HG03460 (cell line): ENCODE results near the gene SPNS3.

Experiments
- ATAC-seq: cut with Tn5 transposase; IDR thresholded peaks from one replicate; pipeline ENCODE4 v1.9.1; 2021; ENCODE audit not compliant: unreplicated experiment

Gene SPNS3

GRCh38 chr17:4525691-4526397 lies 92.1 kb downstream of the SPNS3 start:
- no peak for ATAC-seq

GRCh38 chr17:4527134-4527533 lies 93.4 kb downstream of the SPNS3 start:
- no peak for ATAC-seq

DNA sequence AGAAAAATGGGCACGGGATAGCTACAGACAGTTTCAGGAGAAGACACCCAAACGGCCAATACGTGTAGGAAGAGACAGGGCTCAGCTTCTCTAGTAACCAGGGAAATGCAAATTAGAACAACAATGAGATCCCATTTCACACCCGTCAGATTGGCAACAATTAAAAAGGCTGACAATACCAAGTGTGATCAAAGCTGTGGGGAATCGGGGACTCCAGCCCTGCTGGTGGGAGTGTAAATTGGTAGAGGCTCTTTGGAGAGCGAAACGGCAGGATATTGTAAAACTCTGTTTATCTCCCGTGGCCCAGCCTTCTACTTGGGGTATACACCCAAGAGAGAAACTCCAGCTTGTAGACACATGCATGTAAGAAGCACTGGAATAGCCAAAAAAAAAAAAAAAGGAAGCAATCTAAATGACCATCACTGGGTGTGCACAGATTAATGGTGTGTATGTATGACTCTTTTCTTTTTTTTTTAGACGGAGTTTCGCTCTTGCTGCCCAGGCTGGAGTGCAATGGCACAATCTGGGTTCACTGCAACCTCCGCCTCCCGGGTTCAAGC lies 93.9 kb downstream of the SPNS3 start:
- no peak for ATAC-seq

- no peak for ATAC-seq
These were observed 95.9 kb downstream of the SPNS3 start for GRCh38 chr17:4529533-4530152.

DNA sequence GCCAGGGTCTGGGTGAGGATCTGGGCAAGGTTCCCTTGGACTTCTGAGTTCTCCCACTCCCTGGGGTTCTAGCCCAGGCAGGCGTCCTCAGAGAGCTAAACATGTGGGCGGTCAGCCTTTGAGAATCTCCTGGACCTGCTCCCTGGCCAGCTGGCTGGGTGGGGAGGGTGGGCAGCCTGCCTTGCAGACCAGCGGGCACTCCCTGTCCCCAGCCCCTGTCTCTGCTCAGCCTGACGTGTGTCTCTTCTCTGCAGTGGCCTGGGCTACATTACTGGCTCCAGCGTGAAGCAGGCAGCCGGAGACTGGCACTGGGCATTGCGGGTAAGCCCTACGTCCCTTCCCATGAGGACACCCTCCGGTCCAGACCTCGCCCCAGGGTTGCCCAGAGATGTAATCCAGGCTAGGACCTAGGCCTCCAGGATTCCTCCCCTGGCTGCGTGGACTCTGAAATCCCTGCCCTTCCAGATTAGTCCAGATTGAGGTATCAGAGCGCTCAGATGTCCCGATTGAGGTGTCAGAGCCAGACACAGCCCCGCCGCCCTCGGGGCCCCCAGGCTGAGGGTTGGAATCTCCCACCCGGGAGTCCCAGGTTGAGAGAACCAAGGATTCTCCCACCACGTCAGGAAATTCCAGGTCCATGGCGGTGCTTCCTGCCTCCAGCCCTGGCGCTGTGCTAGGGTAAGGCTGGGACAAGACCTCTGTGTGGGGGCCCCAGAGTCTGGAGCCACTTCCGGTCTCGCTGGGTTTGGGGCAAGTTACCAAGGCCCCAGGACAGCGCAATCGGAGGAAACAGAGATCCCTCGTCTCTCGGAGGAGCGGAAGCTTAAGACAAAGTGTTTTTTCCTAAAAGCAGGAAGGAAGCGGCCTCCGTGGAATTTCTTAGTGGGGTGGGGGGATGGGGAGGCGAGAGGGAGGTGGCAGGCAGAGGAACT lies 97.3 kb downstream of the SPNS3 start:
- ATAC-seq = no peak

GRCh38 chr17:4531988-4532736 lies 98.4 kb downstream of the SPNS3 start:
- ATAC-seq = no peak

DNA sequence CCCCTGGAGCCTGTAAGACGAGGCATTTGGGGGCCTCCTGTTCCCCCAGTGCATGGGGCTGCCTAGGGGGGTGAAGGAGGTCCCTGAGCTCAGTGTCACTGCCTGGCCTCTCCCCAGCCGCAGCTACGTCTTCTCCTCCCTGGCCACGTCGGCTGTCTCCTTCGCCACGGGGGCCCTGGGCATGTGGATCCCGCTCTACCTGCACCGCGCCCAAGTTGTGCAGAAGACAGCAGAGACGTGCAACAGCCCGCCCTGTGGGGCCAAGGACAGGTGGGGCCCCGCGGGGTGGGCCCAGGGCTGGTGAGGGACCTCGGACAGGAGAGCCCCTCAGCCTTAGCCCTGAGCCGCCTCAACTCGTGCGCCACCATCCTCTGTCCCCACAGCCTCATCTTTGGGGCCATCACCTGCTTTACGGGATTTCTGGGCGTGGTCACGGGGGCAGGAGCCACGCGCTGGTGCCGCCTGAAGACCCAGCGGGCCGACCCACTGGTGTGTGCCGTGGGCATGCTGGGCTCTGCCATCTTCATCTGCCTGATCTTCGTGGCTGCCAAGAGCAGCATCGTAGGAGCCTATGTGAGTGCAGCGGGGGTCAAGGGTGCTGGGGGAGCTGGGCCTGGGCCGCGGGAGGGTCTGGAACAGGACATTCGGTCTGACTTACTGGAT lies 99.3 kb downstream of the SPNS3 start:
- ATAC-seq = no peak

- ATAC-seq = no peak
These were observed 100.1 kb downstream of the SPNS3 start for GRCh38 chr17:4533523-4534504.

DNA sequence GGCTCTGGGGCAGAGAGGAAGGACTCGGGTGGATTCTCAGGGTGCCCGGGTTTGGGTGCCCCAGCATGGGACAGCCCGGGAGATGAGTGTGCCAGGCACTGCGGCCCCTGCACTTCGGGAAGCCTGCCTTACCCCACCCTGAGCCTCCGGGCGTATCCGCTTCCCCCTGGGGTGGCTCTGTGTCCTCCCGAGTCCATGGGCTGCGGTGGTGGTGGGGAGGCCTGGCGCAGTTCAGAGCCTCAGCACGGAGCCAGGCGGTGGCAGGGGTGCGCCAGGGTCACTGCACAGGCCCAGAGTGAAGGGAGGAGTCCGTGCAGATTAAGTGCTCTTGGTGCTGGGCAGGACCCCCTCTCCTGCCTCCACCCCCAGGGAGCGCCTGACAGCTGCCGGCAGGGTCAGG lies 100.8 kb downstream of the SPNS3 start:
- no peak for ATAC-seq

- no peak for ATAC-seq
These were observed 101.4 kb downstream of the SPNS3 start for GRCh38 chr17:4534928-4535666.

DNA sequence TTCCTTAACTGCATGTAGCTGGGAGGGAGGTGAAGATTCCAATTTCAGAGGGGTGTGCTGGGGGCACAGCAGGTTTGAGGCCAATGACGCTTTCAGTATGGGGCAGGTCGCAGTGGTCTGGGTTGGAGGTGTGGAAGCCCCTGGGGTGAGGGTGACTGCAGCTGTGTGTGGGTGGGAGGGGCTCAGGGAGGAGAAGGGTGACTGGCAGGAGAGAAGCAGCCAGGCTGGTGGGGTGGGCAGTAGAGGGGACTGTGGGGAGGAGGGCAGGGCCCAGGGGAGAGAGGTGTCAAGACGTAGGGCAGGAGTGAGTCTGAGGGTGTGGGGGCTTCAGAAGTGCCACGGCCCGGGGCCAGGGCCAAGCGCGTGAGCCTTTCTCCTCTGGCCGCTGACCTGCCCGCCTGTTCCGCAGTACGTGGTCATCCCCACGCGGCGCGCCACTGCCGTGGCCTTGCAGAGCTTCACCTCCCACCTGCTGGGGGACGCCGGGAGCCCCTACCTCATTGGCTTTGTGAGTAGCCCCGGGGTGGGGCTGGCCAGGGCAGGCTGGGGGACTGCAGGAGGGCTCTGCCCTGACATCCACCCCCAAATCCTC lies 102.0 kb downstream of the SPNS3 start:
- ATAC-seq = no peak

DNA sequence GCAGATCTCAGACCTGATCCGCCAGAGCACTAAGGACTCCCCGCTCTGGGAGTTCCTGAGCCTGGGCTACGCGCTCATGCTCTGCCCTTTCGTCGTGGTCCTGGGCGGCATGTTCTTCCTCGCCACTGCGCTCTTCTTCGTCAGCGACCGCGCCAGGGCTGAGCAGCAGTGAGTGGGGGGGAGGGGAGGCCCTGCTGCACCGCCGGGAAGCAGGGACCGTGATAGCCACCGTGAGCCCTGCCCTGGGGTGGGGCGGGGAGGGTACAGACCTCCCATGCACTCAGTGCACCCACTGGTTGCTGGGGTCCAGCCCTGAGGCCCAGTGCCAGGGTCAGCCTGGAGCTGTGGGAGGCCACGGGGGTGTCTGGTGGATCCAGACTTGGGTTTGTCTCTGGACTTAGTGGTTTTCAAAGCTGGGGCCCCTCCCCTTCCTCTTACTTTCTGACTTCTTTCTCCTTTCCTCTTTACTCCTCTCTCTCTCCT lies 102.6 kb downstream of the SPNS3 start:
- no peak for ATAC-seq

GRCh38 chr17:4536742-4537411 lies 103.1 kb downstream of the SPNS3 start:
- ATAC-seq = no peak
